IPS-NIHi11 (cell line): ENCODE measurements around the gene CC2D2B.

Source experiments
- DNase-seq: peaks from one replicate; pipeline ENCODE4 v3.0.0; 2012; ENCODE audit warnings: mixed read lengths, low spot score

CC2D2B gene

DNA sequence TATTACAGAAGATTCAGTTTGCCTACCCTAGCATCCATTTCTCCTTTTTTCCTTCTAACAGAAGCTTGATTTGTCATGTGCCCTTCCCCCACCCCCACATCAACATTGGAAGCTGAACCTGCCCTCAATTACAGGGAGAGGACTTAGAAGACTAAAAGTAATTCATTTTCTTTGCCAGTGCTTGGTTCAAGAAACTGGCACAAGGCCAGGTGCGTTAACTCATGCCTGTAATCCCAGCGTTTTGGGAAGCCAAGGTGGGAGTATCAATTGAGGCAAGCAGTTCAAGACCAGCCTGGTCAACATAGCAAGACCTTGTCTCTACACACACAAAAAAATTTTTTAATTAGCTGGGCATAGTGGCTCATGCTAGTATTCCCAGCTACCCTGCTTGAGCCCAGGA is 168.2 kb downstream of the CC2D2B start:
- DNase-seq = no peak

DNA sequence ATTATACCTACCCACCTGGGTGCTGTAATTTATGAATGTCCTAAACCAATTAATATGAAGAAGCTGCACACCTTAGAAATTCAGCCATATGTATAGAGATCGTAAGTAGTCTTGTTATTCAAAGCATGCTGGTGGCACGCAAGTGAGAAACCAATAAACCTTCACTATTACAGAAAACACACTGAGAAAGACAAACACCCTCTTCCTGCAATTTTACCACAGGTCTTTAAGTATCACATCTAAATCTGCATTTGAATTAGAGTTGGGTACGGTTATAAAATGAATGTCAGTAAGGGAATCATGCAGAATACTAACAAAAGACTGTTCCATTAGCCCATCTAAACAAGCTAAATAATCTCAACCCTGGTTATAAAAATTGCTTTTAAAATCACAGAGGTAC is 169.4 kb downstream of the CC2D2B start:
- no peak for DNase-seq

- no peak for DNase-seq
These were observed 174.4 kb downstream of the CC2D2B start for GRCh38 chr10:96082153-96082552.
